ENCODE data around the gene SPDYE1. TPM values are rescaled to one million over a fixed set of nuclear protein-coding genes. Genes with fewer than 3 reads are reported as not detected.
A peak's percentile ranks its signal among the peaks of the same experiment; 100 is the strongest.

Gene SPDYE1
- total and polyA plus RNA-seq, 2 of the 13 experiments (the other 11 are each of a cell fraction or from before 2014, with no cell fraction given) = not detected

DNA sequence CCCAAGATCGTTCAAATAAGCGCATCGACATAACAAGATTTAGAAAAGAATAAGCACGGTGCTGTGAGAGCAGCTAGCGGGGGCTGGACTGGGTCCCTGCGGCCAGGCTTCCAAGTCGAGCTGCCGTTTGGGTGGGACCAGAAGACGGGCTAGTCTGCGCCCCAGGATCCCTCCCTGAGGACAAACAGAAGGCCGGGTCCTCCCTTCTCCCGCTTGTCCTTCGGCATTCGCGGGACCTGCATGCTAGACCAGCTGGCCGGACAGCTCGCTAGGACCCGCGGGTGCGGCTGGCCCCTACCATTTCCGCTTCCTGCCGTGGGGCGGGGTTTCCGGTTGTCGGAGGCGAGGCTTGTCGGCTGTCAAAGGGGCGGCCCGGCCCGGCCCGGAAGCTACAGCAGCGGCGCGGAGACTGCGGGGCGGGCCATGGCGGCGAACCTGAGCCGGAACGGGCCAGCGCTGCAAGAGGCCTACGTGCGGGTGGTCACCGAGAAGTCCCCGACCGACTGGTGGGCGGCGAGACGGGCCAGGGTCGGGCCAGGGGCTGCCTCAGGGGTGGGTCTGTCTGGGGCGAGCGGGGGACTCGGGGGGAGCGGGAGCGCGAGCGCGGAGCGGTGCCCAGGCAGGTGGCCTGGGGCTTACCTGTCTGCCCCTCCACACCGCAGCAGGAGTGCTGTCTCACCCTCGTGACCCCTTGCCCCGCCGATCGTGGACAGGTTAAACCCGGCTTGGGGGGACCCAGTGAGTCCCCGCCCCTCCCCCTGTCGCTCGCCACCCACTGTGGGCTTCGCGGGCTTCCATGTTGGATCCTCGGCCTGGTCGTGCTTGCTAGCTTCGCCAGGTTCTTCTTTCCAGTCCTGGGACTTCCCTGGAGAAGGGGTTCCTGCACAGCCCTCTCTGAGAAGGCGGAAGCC is 46.9 kb downstream of the SPDYE1 start, which contains the start of gene DBNL (continued):
- TF ChIP-seq, protein P1, sequence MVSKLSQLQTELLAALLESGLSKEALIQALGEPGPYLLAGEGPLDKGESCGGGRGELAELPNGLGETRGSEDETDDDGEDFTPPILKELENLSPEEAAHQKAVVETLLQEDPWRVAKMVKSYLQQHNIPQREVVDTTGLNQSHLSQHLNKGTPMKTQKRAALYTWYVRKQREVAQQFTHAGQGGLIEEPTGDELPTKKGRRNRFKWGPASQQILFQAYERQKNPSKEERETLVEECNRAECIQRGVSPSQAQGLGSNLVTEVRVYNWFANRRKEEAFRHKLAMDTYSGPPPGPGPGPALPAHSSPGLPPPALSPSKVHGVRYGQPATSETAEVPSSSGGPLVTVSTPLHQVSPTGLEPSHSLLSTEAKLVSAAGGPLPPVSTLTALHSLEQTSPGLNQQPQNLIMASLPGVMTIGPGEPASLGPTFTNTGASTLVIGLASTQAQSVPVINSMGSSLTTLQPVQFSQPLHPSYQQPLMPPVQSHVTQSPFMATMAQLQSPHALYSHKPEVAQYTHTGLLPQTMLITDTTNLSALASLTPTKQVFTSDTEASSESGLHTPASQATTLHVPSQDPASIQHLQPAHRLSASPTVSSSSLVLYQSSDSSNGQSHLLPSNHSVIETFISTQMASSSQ (IDR thresholded peaks at IDR 0.05; ENCODE audit: low read depth) = no peak
- TF ChIP-seq, protein P1 (CRISPR knock-in tag; IDR thresholded peaks at IDR 0.05; ENCODE audit: borderline replicate concordance) = peak; percentile 35; the same call in 1 of the 2 replicates
- no peak for TF ChIP-seq ZNF589 (CRISPR knock-in tag; conservative IDR thresholded peaks at IDR 0.05)
- TF ChIP-seq REXO4 (CRISPR knock-in tag; IDR thresholded peaks at IDR 0.05; ENCODE audit: borderline replicate concordance) = no peak
- no peak for TF ChIP-seq ZNF652 (CRISPR knock-in tag; IDR thresholded peaks at IDR 0.05; ENCODE audit: borderline replicate concordance, low read depth)
- peak; percentile 88 for TF ChIP-seq ZNF275 (CRISPR knock-in tag; IDR thresholded peaks at IDR 0.05; ENCODE audit: borderline replicate concordance)
- 0 out of 2 replicates have a peak, but pooled peaks have one; percentile 18 for TF ChIP-seq MIXL1 (CRISPR knock-in tag; IDR thresholded peaks at IDR 0.05)
- TF ChIP-seq THAP7 (CRISPR knock-in tag; IDR thresholded peaks at IDR 0.05) = no peak
- TF ChIP-seq ZNF724P (CRISPR knock-in tag; IDR thresholded peaks at IDR 0.05; ENCODE audit: borderline replicate concordance) = no peak
- peak; percentile 97 for TF ChIP-seq SIN3A (IDR thresholded peaks at IDR 0.05; ENCODE audit: borderline replicate concordance, low read depth, low read length)
- TF ChIP-seq NFYB (CRISPR knock-in tag; IDR thresholded peaks at IDR 0.05) = peak; percentile 32; the same call in 1 of the 2 replicates
- TF ChIP-seq CCAR2 (optimal IDR thresholded peaks at IDR 0.05; ENCODE audit: low read depth, low read length) = no peak
- TF ChIP-seq FOXP1 (IDR thresholded peaks at IDR 0.05) = no peak
- no peak for TF ChIP-seq FOXP1 (CRISPR knock-in tag; IDR thresholded peaks at IDR 0.05)
- TF ChIP-seq IKZF1 (IDR thresholded peaks at IDR 0.05) = no peak
- TF ChIP-seq ZNF503 (CRISPR knock-in tag; IDR thresholded peaks at IDR 0.05) = peak; percentile 72; the same call in 1 of the 2 replicates
- peak; percentile 14 for TF ChIP-seq HDAC2 (CRISPR knock-in tag; IDR thresholded peaks at IDR 0.05)
- no peak; the same call in 1 of the 2 replicates for TF ChIP-seq ZNF784 (CRISPR knock-in tag; IDR thresholded peaks at IDR 0.05; ENCODE audit: borderline replicate concordance)
- no peak for TF ChIP-seq TBX3 (IDR thresholded peaks at IDR 0.05; ENCODE audit: borderline replicate concordance)
- peak; percentile 13; the same call in 1 of the 2 replicates for TF ChIP-seq CREM (IDR thresholded peaks at IDR 0.05)
- no peak for TF ChIP-seq CREM (CRISPR knock-in tag; IDR thresholded peaks at IDR 0.05)
- TF ChIP-seq TARDBP (CRISPR knock-in tag; IDR thresholded peaks at IDR 0.05) = peak; percentile 76; the same call in 1 of the 2 replicates
